ENCODE data around the gene KRTAP5-4. TPM values are rescaled to one million over a fixed set of nuclear protein-coding genes. Genes with fewer than 3 reads are reported as not detected.

Gene KRTAP5-4
- total RNA-seq, 1 experiment from 2014 or later = not detected

- DNase-seq (ENCODE audit: low spot score) = peak; percentile 90
These were observed 48.1 kb downstream of the KRTAP5-4 start for GRCh38 chr11:1573903-1574237.

GRCh38 chr11:1573077-1573902, 48.6 kb downstream of the KRTAP5-4 start:
- DNase-seq (ENCODE audit: low spot score) = no peak

GRCh38 chr11:1572197-1573076, 49.5 kb downstream of the KRTAP5-4 start, which contains the start of gene DUSP8:
Gene DUSP8, minus strand, starts transcription at chr11:1572271. Its CDS starts 6,445 bp downstream, at chr11:1565826.
- peak; percentile 92 for DNase-seq (ENCODE audit: low spot score)

GRCh38 chr11:1571760-1572196, 50.2 kb downstream of the KRTAP5-4 start:
- no peak for DNase-seq (ENCODE audit: low spot score)

Other genes starting within 250 kb of the KRTAP5-4 start
- 0.52 and 0.76 TPM in 2 replicates for gene BRSK2, start 232.2 kb downstream of the KRTAP5-4 start, total RNA-seq (2014; rRNA removed; shearing (Covaris generic))
- gene MOB2, start 135.4 kb downstream of the KRTAP5-4 start, total RNA-seq (2014; rRNA removed; shearing (Covaris generic)) = 56.6 and 67.2 TPM in 2 replicates
- gene DUSP8, start 49.9 kb downstream of the KRTAP5-4 start, total RNA-seq (2014; rRNA removed; shearing (Covaris generic)) = 21.4 and 23.2 TPM in 2 replicates
- not detected in 2 replicates for gene KRTAP5-1, start 36.9 kb downstream of the KRTAP5-4 start, total RNA-seq (2014; rRNA removed; shearing (Covaris generic))
- not detected in 2 replicates for gene KRTAP5-2, start 23.8 kb downstream of the KRTAP5-4 start, total RNA-seq (2014; rRNA removed; shearing (Covaris generic))
- gene KRTAP5-3, start 13.7 kb downstream of the KRTAP5-4 start, total RNA-seq (2014; rRNA removed; shearing (Covaris generic)) = not detected in 2 replicates
- gene KRTAP5-5, start 7.6 kb upstream of the KRTAP5-4 start, total RNA-seq (2014; rRNA removed; shearing (Covaris generic)) = not detected in 2 replicates
- gene KRTAP5-6, start 75.1 kb upstream of the KRTAP5-4 start, total RNA-seq (2014; rRNA removed; shearing (Covaris generic)) = not detected in 2 replicates
- 2.8 and 4.1 TPM in 2 replicates for gene IFITM10, start 128.5 kb upstream of the KRTAP5-4 start, total RNA-seq (2014; rRNA removed; shearing (Covaris generic))
- 1,063 and 1,119 TPM in 2 replicates for gene CTSD, start 141.8 kb upstream of the KRTAP5-4 start, total RNA-seq (2014; rRNA removed; shearing (Covaris generic))
- gene SYT8, start 212.9 kb upstream of the KRTAP5-4 start, total RNA-seq (2014; rRNA removed; shearing (Covaris generic)) = 59.9 and 63.4 TPM in 2 replicates
- gene TNNI2, start 216.8 kb upstream of the KRTAP5-4 start, total RNA-seq (2014; rRNA removed; shearing (Covaris generic)) = 4.6 and 17.2 TPM in 2 replicates
- 0.05 and 0.60 TPM in 2 replicates for gene LSP1, start 230.9 kb upstream of the KRTAP5-4 start, total RNA-seq (2014; rRNA removed; shearing (Covaris generic))

Data from HT-29 (cell line).